Fibroblast of lung (primary cell): Measurements from ENCODE around the gene COL4A1. TPM values are rescaled to one million over a fixed set of nuclear protein-coding genes. Genes with fewer than 3 reads are reported as not detected.

Experiments
- DNase-seq, 2 donors: peaks; one replicate each; pipeline versions ENCODE4 v3.0.0 to v3.0.0-alpha.2; 2010; ENCODE audit warnings: low read depth in 2 of 2
- H2AFZ ChIP-seq: 2 replicates; pipeline ENCODE4 v1.5.1; 2012; ENCODE audit warnings: low read length, control low read depth, inconsistent platforms
- H3K27ac ChIP-seq: 2 replicates; pipeline ENCODE4 v1.5.1; 2011; ENCODE audit warnings: low read length, control low read depth; ENCODE audit not compliant: insufficient read depth
- H3K27me3 ChIP-seq: 2 replicates; pipeline ENCODE4 v1.5.1; 2011; ENCODE audit warnings: mild to moderate bottlenecking, low read length; ENCODE audit not compliant: control insufficient read depth, insufficient read depth
- H3K36me3 ChIP-seq: 2 replicates; pipeline ENCODE4 v1.5.1; 2011; ENCODE audit warnings: low read length; ENCODE audit not compliant: control insufficient read depth, insufficient read depth
- H3K4me1 ChIP-seq: 2 replicates; pipeline ENCODE4 v1.5.1; 2011; ENCODE audit warnings: low read length; ENCODE audit not compliant: control insufficient read depth, insufficient read depth; ENCODE audit errors: extremely low read depth
- H3K4me2 ChIP-seq: 2 replicates; pipeline ENCODE4 v1.5.1; 2011; ENCODE audit warnings: low read length, control low read depth; ENCODE audit not compliant: insufficient read depth; ENCODE audit errors: extremely low read depth
- H3K4me3 ChIP-seq, 4 experiments: fragments of 200-600 bp in 1 of 4; sonication (generic) in 1 of 4; replicated peaks in 1 of 4; 2 replicates each; pipeline ENCODE4 v1.5.1; 2011 to 2016; ENCODE audit warnings: low read length in 4 of 4, low read depth in 3 of 4, mild to moderate bottlenecking in 3 of 4, control low read depth in 2 of 4, inconsistent platforms in 1 of 4, mixed read lengths in 1 of 4; ENCODE audit not compliant: insufficient read depth in 1 of 4; ENCODE audit errors: control extremely low read depth in 1 of 4
- H3K79me2 ChIP-seq: 2 replicates; pipeline ENCODE4 v1.5.1; 2012; ENCODE audit warnings: mild to moderate bottlenecking, low read length, inconsistent platforms; ENCODE audit not compliant: control insufficient read depth, insufficient read depth
- H3K9ac ChIP-seq: 2 replicates; pipeline ENCODE4 v1.5.1; 2011; ENCODE audit warnings: mild to moderate bottlenecking, low read length, control low read depth; ENCODE audit not compliant: insufficient read depth
- H3K9me3 ChIP-seq: 2 replicates; pipeline ENCODE4 v1.5.1; 2012; ENCODE audit warnings: low read depth, low read length; ENCODE audit not compliant: control insufficient read depth, insufficient read depth
- H4K20me1 ChIP-seq: 2 replicates; pipeline ENCODE4 v1.5.1; 2011; ENCODE audit warnings: low read length; ENCODE audit not compliant: control insufficient read depth, insufficient read depth; ENCODE audit errors: extremely low read depth
- EZH2 ChIP-seq: IDR thresholded peaks from 2 replicates; pipeline ENCODE4 v1.5.1; 2012; ENCODE audit warnings: low read length, control low read depth, mild to moderate bottlenecking; ENCODE audit errors: missing control alignments
- polyA plus RNA-seq, 2 donors: library from polyadenylated mRNA; depleted of rRNA in 1 of 2; stranded (reverse) in 1 of 2; unstranded in 1 of 2; fragments of >200 nt; gene quantifications; 2 replicates each; pipeline ENCODE4 v1.2.1, GENCODE V29; 2011 to 2012; ENCODE audit warnings: missing spikeins in 1 of 2
- total RNA-seq: library from RNA; depleted of rRNA; stranded (reverse); fragments of >200 nt; gene quantifications from 2 replicates; pipeline ENCODE4 v1.2.1, GENCODE V29; 2014
- TF ChIP-seq, protein P1 (sequence below), 2 donors: IDR thresholded peaks in 1 of 2; conservative IDR thresholded peaks in 1 of 2; 1 replicate in 1 of 2; 2 replicates in 1 of 2; pipeline ENCODE4 v1.5.1; 2011 to 2012; ENCODE audit warnings: low read length in 2 of 2, control low read depth in 1 of 2, inconsistent platforms in 1 of 2, low read depth in 1 of 2, mild to moderate bottlenecking in 1 of 2

The COL4A1 gene
- total and polyA plus RNA-seq, 2 donors (not counting 1 experiment from before 2014, with no cell fraction given), result 34.0 to 607 TPM

DNA sequence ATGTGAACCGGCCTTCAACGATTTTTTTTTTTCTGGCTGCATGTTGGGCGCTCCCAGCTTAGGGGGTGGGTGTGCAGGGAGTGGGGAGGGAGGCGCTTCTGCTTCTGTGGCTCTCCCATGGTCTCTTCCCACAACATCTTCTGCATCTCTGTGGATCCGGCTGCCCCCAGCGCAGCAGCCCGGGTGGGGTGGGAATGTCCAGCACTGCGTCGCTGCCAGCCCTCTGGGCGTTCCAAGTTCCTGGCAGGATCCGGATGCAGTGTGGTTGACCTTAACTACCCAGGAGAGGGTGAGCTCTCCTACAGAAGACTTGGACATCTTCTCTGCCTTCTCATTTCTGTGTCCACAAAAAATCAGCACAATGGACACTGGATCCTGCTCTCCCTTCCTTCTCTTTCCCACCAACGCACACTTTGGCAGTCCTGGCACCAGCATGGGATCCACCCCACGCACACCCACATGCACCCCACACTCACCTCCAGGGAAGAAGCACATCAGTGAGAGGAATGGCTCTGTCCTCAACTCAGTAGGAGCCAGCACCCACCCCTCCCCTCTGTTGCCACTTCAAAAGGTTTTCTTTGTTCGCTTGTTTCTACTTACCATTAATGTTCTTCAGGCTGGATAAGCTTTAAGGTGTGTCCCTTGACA is 177.3 kb downstream of the COL4A1 start:
- Histone ChIP-seq H3K79me2 (no peaks in the 10 kb centered on the region), H2AFZ (no peak overlapping the region), H3K4me1 (peaks cover 15% of the 10 kb centered on the region), H3K36me3 (no peaks in the 10 kb centered on the region), H3K9me3 (no peaks in the 10 kb centered on the region), H3K4me3 (no peak overlapping the region), H3K27me3 (no peaks in the 10 kb centered on the region), H3K9ac (no peak overlapping the region), H3K27ac (no peak overlapping the region), H4K20me1 (no peaks in the 10 kb centered on the region), H3K4me2 (no peak overlapping the region)
- no peak for DNase-seq
- TF ChIP-seq, protein P1, sequence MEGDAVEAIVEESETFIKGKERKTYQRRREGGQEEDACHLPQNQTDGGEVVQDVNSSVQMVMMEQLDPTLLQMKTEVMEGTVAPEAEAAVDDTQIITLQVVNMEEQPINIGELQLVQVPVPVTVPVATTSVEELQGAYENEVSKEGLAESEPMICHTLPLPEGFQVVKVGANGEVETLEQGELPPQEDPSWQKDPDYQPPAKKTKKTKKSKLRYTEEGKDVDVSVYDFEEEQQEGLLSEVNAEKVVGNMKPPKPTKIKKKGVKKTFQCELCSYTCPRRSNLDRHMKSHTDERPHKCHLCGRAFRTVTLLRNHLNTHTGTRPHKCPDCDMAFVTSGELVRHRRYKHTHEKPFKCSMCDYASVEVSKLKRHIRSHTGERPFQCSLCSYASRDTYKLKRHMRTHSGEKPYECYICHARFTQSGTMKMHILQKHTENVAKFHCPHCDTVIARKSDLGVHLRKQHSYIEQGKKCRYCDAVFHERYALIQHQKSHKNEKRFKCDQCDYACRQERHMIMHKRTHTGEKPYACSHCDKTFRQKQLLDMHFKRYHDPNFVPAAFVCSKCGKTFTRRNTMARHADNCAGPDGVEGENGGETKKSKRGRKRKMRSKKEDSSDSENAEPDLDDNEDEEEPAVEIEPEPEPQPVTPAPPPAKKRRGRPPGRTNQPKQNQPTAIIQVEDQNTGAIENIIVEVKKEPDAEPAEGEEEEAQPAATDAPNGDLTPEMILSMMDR (conservative IDR thresholded peaks at IDR 0.05 in 1 of 2, IDR thresholded peaks at IDR 0.05 in 1 of 2; ENCODE audit: low read depth in 1 of 2, low read length in 2 of 2), result no peak
- no peak for TF ChIP-seq EZH2

DNA sequence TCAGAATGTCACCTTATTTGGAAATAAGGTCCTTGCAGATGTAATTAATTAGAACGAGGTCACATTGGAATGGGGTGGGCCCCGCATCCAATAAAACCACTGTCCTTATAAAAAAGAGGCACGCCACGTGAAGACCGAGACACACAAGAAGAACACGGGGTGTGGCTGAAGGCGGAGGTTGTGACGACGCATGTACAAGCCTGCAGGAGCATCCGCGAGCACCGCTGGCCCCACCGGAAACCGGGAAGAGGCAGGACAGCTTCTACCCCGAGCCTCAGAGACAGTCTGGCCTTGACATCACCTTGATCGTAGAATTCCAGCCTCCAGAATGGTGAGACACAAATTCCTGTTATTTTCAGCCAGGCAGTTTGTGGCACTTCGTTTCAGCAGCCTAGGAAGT is 177.9 kb downstream of the COL4A1 start:
- DNase-seq, result no peak
- no peaks in the 10 kb centered on the region for H3K27me3 ChIP-seq
- no peak overlapping the region for H3K4me2 ChIP-seq
- no peaks in the 10 kb centered on the region for H3K9me3 ChIP-seq
- no peaks in the 10 kb centered on the region for H3K79me2 ChIP-seq
- no peak overlapping the region for H2AFZ ChIP-seq
- no peak overlapping the region for H3K9ac ChIP-seq
- H3K4me3 ChIP-seq, result no peak overlapping the region
- TF ChIP-seq, protein P1 (conservative IDR thresholded peaks at IDR 0.05 in 1 of 2, IDR thresholded peaks at IDR 0.05 in 1 of 2; ENCODE audit: low read depth in 1 of 2, low read length in 2 of 2), result no peak
- TF ChIP-seq EZH2, result no peak
- no peaks in the 10 kb centered on the region for H4K20me1 ChIP-seq
- H3K4me1 ChIP-seq, result peaks cover 15% of the 10 kb centered on the region
- H3K36me3 ChIP-seq, result no peaks in the 10 kb centered on the region
- no peak overlapping the region for H3K27ac ChIP-seq

DNA sequence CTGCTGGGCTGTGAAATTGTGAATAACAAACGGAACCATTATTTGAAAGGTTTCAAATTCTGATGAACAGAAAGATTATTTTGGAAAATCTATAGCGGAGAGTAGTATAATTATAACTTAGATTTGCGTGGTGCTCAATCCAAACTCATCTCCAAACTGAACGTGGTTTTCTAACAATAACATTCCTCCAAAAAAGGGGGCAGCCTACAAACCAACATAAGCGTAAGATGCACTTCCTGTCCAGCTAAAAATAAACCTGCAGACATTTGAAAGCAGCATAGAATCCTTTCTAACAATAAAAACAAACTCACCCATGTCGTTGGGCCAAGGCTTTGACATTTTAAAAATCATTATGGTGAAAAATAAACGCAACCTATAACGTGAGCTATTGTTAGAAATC is 178.4 kb downstream of the COL4A1 start:
- Histone ChIP-seq H2AFZ (no peak overlapping the region), H4K20me1 (no peaks in the 10 kb centered on the region), H3K4me2 (no peak overlapping the region), H3K27ac (no peak overlapping the region), H3K9ac (no peak overlapping the region), H3K27me3 (no peaks in the 10 kb centered on the region), H3K36me3 (no peaks in the 10 kb centered on the region), H3K79me2 (no peaks in the 10 kb centered on the region), H3K4me1 (peaks cover 15% of the 10 kb centered on the region), H3K4me3 (no peak overlapping the region), H3K9me3 (no peaks in the 10 kb centered on the region)
- no peak for TF ChIP-seq EZH2
- TF ChIP-seq, protein P1 (conservative IDR thresholded peaks at IDR 0.05 in 1 of 2, IDR thresholded peaks at IDR 0.05 in 1 of 2; ENCODE audit: low read depth in 1 of 2, low read length in 2 of 2), result no peak
- peak in 1 of 2 donors; percentile 65 for DNase-seq
